PC-3 (cell line): ENCODE data around the gene LINGO3.

Experiments
- EZH2phosphoT487 ChIP-seq: fragments of 300-600 bp; sonication (generic); IDR thresholded peaks from 2 replicates; pipeline ENCODE4 v1.6.1; 2018; ENCODE audit warnings: mild to moderate bottlenecking, antibody characterized with exemption, low read length, borderline replicate concordance
- TF ChIP-seq, protein P1 (sequence below): fragments of 300-600 bp; sonication (generic); conservative IDR thresholded peaks from 2 replicates; pipeline ENCODE4 v1.5.1; 2017; ENCODE audit warnings: antibody characterized with exemption, low read depth, mild to moderate bottlenecking, low read length

DNA sequence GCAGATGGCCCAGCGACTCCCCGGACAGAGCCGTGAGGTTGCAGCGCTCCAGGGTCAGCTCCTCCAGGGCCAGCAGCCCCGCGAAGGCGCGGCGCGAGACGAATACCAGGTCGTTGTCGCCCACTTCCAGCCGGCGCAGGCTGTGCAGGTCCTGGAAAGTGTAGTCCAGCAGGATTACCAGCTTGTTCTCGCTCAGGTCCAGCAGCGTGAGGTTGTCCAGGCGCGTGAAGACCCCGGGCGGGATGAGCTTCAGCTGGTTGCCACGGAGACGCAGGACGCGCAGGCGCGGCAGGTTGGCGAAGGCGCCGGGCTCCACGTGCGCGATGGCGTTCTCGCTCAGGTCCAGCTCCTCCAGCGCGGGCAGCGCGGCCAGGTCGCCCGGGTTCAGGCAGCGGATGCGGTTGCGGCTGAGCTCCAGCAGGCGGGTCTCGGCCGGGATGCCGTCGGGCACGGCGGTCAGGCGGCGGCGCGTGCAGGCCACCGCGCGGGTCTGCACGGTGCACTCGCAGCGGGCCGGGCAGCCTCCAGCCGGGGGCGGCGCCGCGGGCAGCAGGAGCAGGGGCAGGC lies 16.7 kb downstream of the LINGO3 start:
- TF ChIP-seq, protein P1, sequence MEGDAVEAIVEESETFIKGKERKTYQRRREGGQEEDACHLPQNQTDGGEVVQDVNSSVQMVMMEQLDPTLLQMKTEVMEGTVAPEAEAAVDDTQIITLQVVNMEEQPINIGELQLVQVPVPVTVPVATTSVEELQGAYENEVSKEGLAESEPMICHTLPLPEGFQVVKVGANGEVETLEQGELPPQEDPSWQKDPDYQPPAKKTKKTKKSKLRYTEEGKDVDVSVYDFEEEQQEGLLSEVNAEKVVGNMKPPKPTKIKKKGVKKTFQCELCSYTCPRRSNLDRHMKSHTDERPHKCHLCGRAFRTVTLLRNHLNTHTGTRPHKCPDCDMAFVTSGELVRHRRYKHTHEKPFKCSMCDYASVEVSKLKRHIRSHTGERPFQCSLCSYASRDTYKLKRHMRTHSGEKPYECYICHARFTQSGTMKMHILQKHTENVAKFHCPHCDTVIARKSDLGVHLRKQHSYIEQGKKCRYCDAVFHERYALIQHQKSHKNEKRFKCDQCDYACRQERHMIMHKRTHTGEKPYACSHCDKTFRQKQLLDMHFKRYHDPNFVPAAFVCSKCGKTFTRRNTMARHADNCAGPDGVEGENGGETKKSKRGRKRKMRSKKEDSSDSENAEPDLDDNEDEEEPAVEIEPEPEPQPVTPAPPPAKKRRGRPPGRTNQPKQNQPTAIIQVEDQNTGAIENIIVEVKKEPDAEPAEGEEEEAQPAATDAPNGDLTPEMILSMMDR = no peak
- TF ChIP-seq EZH2phosphoT487 = no peak
